Activated T-cell treated with anti-CD3 and anti-CD28 coated beads for 4 hours (primary cell): Measurements from ENCODE around the gene UBASH3B.

Experiments
- DNase-seq: peaks from one replicate; pipeline ENCODE4 v3.0.0-alpha.2; 2020

Gene UBASH3B

GRCh38 chr11:122681070-122681469 lies 25.5 kb downstream of the UBASH3B start:
- no peak for DNase-seq

GRCh38 chr11:122681735-122682134 lies 26.2 kb downstream of the UBASH3B start:
- no peak for DNase-seq

- no peak for DNase-seq
These were observed 26.9 kb downstream of the UBASH3B start for GRCh38 chr11:122682464-122682863.

DNA sequence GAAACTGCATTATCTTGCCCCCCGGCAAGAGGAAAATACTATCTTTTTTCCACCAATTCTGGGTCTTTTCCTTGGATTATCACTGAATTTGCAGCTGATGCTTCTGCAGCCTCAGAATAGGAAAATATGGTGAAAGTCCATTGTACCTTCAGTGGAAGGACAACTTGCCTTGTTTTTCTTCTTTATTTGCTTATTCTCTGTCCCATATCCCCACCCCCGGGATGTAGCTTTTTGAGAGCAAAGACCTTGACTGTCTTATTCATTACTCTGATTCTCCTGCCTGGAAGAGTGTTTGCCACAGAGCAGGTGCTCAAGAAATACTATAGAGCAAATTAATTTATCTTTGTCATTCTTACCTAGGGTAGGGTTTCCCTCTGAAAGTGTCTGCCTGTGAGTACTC lies 29.5 kb downstream of the UBASH3B start:
- no peak for DNase-seq

GRCh38 chr11:122686111-122686510 lies 30.6 kb downstream of the UBASH3B start:
- no peak for DNase-seq

DNA sequence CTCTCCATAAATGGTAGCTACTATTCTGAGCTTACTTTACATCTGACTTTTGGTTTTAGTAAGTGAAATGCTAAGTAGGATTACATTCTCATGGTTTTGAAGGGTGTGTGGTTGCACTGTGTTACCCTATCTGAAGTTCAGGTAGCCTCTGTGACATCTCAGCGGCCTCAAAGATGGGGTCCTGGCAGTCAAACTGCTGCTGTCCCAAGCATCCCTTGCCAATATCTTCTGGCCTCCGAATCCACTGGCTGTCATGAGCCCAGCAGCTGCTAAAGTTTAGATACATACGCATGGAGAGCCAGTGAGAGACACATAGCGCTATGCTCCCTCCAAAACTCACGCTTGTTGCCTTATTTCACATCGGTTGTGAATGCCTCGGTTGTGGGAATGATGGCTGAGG lies 34.9 kb downstream of the UBASH3B start:
- no peak for DNase-seq

- DNase-seq: no peak
These were observed 35.5 kb downstream of the UBASH3B start for GRCh38 chr11:122690801-122691548.

DNA sequence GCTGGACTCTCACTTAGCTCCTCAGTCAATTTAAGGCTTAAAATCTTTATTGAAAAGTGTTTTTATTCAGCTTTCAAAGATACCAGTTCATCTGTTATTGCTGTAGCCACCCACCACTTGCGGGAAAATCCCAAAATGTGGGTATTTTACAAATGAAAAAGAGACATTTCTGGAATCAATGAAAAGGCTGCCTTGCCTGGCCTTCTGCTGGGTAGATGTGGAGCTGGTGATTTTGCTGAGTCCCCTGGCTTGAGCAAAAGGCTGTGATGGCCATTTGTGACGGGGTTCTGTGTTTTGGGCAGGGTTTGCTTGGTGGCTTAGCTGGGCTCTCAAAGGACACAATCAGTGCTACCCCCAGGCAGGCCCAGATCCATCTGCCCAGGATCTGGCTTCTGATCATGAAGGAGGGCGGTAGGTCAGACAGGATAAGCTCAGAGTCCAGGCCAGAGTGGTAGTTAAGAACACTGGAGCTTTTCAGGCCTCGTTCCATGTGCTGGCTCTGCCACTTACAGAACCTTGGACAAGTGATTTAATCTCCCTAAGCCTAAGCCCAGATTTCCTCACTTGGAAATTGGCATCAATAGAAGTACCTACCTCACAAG lies 36.1 kb downstream of the UBASH3B start:
- DNase-seq: no peak

GRCh38 chr11:122692444-122692843 lies 36.9 kb downstream of the UBASH3B start:
- no peak for DNase-seq

DNA sequence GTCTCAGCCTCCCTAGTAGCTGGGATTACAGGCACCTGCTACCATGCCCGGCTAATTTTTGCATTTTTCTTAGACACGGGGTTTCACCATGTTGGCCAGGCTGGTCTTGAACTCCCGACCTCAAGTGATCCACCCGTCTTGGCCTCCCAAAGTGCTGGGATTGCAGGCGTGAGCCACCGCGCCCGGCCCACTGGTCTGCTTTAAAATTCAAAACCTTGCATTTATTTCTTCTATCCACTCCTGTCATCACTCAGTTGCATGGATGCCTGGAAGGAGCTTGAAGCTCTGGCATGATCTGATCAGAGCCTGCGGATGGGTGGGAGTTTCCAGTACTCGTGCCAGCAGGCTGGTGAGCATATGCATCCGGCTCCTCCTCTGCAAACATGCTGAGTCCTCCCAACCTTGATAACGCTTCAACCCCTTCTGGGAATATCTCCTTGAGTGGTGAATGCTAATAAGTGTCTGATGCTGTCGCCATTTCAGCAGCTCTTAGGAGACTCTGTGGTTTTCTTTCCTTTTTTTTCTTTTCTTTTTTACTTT lies 39.6 kb downstream of the UBASH3B start:
- no peak for DNase-seq

DNA sequence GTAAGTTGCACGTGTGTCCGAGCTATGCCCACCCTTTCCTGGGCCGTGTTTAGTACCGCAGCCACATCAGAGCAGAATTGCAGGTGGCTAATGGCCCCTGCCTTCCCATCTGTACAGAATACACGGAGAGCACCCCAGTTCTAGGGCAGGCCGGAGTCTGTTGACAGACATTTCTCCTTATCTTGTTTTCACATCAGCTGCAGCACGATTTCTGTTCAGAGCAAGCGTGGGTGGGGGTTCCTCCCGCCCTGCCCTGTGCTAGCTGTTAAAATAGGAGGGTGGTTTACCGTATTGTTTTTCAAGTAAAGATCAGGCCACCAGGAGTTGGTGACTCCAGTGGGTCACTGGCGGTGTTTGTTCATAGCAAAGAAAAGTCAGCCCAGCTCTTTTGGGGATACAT lies 41.1 kb downstream of the UBASH3B start:
- DNase-seq: peak; percentile 64

GRCh38 chr11:122697636-122698167 lies 42.2 kb downstream of the UBASH3B start:
- DNase-seq: no peak

- DNase-seq: no peak
These were observed 42.9 kb downstream of the UBASH3B start for GRCh38 chr11:122698392-122698791.

DNA sequence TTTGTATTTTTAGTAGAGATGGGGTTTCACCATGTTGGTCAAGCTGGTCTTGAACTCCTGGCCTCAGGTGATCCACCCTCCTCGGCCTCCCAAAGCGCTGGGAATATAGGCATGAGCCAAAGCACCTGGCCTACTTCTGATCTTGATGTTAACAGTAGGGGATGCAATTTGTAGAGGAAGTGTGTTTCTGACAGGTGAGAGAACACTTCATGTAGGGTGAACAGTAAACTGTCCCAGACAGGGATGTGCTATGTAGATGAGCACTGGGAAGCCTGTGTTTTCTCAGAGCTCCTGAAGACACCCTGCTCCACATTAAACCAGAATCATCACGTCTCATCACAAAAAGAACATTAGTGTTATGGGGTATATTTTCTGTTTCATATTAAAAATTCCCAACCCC lies 45.1 kb downstream of the UBASH3B start:
- DNase-seq: no peak

DNA sequence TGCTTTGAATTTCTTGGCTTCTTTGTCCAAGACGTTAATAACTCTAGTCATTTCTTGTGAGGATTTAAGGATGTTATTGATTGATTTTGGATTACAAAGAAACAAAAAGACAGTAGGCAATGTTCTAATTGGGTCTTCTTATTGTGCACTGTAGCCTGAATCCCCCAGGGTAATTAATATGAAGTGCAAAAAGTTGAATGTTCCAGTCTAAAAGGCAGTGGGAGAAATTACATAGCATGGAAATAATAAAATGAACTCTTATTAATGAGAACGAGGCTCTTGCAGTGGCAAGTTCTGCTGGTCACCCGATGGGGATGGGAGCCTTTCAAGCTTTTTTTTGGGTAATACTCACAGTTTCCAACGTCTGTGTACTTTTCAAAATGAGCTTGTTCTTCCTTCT lies 45.6 kb downstream of the UBASH3B start:
- DNase-seq: no peak

- no peak for DNase-seq
These were observed 48.2 kb downstream of the UBASH3B start for GRCh38 chr11:122703541-122704272.

- no peak for DNase-seq
These were observed 49.9 kb downstream of the UBASH3B start for GRCh38 chr11:122705396-122705795.

- DNase-seq: no peak
These were observed 51.0 kb downstream of the UBASH3B start for GRCh38 chr11:122706291-122707088.

- no peak for DNase-seq
These were observed 51.6 kb downstream of the UBASH3B start for GRCh38 chr11:122707111-122707510.

GRCh38 chr11:122707901-122708300 lies 52.4 kb downstream of the UBASH3B start:
- no peak for DNase-seq

DNA sequence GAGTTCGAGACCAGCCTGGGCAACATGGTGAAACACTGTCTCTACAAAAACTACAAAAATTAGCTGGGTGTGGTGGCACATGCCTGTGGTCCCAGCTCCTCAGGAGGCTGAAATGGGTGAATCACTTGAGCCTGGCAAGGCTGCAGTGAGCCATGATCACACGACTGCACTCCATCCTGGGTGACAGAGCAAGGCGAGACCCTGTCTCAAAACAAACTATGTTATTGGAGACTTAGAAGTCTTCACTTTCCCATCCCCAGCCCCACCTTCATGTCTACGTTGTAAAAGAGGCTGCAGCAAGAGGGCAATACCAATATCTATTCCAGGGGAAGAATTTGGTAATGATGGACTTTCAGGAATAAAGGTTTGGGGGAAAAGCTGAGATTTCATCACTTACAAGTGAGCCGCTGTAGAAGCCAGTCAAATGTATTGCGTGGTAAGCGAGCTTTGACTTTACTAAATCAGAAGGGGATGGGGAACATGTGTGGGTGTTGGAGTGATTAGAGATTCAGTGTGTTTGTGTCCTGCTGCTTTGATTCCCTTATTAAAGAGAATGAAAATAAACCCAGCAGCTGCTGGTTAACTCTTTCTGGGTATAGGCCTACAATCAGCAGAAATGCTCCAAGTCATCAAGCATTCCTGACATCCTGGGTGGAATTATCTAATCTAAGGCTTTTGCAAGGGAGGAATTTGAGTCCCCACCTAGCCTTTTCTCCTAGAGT lies 53.7 kb downstream of the UBASH3B start:
- no peak for DNase-seq

GRCh38 chr11:122711362-122711761 lies 55.8 kb downstream of the UBASH3B start:
- DNase-seq: no peak
